GM19025 (cell line): ENCODE results near the gene CTAGE9.
"Not testable (repeated sequence)": the region's sequence is repeated elsewhere in the genome, so short reads cannot be mapped to it uniquely, and the experiment has no call there.

Source experiments
- ATAC-seq: cut with Tn5 transposase; IDR thresholded peaks from one replicate; pipeline ENCODE4 v1.9.1; 2021; ENCODE audit warnings: mild to moderate bottlenecking, low read depth, moderate library complexity; ENCODE audit not compliant: unreplicated experiment

Gene CTAGE9, protein sequence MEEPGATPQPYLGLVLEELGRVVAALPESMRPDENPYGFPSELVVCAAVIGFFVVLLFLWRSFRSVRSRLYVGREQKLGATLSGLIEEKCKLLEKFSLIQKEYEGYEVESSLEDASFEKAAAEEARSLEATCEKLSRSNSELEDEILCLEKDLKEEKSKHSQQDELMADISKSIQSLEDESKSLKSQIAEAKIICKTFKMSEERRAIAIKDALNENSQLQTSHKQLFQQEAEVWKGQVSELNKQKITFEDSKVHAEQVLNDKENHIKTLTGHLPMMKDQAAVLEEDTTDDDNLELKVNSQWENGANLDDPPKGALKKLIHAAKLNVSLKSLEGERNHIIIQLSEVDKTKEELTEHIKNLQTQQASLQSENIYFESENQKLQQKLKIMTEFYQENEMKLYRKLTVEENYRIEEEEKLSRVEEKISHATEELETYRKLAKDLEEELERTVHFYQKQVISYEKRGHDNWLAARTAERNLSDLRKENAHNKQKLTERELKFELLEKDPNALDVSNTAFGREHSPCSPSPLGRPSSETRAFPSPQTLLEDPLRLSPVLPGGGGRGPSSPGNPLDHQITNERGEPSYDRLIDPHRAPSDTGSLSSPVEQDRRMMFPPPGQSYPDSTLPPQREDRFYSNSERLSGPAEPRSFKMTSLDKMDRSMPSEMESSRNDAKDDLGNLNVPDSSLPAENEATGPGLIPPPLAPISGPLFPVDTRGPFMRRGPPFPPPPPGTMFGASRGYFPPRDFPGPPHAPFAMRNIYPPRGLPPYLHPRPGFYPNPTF

DNA sequence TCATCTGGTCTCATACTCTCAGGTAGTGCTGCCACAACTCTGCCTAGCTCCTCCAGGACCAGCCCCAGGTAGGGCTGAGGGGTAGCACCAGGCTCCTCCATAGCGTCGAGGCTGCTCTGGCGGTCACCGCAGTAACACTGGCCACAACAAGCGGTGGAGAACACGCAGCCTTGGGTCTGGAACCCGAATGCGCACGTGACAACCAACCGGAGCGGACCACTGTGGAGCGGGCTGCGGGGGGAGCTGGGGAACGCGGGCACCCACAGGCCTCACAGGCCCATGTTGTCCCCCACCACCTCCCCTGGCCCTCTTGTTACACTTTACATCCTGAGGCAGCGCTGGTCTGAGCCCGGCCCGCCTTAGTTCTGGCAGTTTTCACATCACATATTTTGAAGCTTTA is at the start of gene CTAGE9:
Gene CTAGE9 (minus strand): TSS at position 101 of the 400 bp plus-strand sequence. CDS start 0 bp downstream, at position 101.
- ATAC-seq: not testable (repeated sequence)

- ATAC-seq: no peak
Measured at GRCh38 chr6:131758920-131759319, 48.1 kb upstream of the CTAGE9 start.

- ATAC-seq: no peak
Measured at GRCh38 chr6:131756039-131756438, 45.2 kb upstream of the CTAGE9 start.

DNA sequence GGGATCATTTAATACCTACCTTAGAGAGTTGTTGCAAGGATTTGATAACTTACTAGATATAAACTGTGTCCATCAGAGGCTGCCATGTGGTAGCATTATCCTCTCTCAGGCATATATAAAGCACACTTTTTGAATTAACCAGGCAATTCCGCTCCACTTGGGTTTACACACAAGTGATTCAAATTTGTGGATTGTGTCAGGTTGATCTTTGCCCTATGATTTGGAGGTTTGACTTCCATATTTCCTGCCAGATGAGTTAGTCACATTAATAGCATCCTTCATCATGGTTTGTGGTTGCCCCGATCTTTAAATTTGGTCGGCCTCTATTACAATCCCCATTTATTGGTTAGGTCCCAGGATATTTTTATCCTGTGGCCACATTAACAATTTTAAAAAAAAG is 44.8 kb upstream of the CTAGE9 start:
- no peak for ATAC-seq

DNA sequence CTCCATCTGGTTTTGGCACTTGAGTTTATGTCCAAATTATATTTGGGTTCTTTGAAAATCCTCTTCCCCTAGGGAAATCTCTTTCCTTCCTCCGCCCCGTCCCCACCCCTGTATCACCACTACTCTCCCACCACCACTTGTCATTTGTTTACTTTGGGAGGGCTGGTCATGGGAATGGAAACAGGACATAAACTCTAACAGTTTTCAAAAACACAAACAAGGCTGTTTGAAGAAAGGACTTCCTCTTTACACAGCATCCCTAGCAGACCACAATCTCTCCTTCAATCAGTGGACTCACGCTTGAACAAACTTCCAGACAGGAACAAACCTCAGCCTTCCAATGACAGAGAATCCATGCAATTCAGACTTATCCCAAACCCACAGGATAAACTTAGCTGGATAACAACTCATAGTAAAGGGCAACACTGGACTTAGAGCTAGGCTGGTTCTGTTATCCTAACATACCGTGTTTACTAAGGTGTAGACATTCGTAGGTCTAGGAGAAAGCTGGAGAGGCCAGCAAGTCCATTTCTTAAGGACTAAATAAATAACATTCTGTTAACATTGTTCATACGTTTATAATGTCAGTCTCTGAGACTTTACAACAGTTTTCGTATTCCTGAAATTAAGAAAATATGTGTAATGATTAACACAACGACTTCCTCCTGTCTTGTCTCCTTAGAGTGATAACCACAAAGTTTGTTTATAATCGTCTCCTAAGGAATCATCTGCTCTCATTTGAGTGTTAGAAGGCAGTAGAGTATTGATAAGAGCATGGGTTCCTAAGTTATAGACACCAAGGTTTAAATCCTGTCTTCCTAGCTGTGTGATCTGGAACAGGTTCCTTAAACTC is 44.1 kb upstream of the CTAGE9 start:
- ATAC-seq: no peak

DNA sequence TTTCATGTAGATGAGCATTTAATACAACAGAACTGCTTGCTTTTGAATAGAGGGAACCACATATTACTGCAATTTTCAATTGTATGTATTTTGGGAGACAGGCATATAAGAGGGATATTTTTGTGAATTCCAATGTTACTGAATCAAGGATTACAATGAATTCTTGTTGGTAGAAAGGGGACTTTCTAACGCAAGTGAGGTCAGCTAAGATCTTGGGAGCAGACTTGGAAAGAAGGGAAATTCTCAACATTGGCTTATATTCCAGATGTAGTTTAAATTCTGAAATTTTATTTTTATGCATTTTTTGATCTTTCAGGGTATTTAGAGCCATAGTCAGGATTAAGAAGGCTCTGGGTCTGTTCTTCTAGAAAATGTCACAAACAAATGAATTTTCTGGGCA is 43.3 kb upstream of the CTAGE9 start:
- ATAC-seq: no peak

DNA sequence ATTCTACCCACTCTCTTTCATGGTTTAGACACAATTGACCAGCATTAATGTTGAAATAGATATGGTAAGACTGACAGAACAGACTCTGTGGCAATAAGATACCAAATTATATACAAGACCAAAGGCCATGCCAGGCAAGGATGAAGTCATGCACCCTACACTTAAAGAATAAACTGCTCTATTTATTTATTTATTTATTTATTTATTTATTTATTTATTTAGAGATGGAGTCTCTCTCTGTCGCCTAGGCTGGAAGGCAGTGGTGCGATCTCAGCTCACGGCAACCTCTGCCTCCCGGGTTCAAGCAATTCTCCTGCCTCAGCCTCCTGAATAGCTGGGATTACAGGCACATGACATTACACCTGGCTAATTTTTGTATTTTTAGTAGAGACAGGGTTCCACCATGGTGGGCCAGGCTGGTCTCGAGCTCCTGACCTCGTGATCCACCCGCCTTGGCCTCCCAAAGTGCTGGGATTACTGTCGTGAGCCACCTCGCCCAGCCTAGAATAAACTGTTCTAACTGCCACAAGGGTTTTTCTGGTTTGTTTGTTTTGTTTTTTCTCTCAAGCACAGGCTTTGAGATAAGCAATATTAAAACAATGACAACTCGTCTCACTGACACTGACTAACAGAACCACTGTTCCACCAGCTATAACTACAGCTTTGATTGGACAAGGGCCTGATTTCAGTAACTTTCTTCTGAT is 40.3 kb upstream of the CTAGE9 start:
- ATAC-seq: not testable (repeated sequence)

- no peak for ATAC-seq
Measured at GRCh38 chr6:131749023-131749422, 38.2 kb upstream of the CTAGE9 start.

- ATAC-seq: no peak
Measured at GRCh38 chr6:131747821-131748353, 37.1 kb upstream of the CTAGE9 start.

DNA sequence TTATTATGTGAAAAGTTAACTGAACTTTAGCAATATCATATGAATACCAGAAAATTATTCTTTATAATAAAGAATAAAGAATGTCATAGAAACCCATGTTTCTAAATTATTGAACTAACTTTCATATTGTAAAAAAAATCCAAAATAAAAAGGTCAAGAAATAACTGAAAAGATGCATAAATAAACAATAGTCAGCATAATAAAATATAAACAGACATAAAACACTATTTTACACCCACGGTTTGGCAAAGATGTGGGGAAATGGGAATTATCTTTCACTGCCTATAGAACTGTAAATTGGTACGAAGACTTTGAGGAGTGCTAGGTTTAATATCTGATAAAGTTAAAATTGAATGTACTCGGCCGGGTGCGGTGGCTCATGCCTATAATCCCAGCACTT is 34.7 kb upstream of the CTAGE9 start:
- ATAC-seq: no peak

DNA sequence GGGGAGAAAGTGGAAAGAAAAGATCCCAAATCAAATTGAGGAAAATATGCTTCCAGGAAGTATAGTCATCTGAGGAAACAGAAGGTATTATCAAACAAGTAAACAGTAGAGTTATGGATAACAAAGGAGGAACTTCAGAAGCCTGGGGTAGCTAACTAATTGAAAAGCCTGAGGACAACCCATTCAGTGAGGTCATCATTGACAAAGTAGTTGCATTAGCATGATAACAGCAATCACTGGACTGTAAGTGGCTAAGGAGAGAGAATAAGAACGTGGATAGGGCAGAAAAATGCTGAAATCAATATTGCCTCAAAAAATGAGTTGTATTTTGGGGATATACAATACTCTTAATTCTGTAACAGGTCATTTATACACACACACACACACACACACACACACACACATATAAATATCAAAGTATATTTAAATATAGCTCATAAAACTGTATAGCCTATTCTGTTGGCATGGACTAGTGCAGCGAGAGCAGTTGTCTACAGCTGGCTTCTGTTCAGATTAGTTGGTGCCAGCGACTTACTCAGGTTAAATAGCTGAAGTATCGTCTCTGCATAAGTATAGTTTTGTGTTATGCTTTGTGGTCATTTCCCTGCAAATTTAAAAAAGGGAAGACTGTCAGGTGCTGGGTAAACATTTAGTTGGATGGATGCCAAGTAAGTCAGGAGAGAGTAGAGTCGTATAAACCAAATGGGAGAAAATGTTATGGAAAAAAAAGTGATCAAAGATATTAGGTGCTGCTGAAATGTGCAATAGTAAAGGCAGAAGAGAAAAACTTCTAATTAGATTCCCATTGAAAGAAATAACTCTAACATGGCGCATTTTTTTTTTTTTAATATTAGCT is 33.8 kb upstream of the CTAGE9 start:
- ATAC-seq: no peak

GRCh38 chr6:131741688-131742393 is 31.0 kb upstream of the CTAGE9 start:
- no peak for ATAC-seq

DNA sequence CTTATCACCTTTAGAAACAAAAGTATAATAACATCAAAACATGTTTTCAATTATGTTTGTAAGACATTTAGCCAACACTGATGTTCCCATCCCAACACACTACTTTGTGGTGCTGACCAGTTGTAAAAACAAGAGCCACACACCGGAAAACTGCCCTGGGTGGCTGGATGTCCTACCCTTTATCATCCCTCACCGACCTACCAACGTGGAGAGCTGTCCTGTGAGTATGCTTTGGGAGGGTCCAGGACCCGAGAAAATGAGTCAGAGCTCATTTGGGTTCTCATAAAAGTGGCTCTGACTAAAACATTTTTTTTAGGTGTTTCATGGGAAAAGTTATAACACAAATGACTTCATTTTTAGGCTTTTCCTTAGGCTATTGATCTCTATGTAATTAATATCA is 29.3 kb upstream of the CTAGE9 start:
- no peak for ATAC-seq

DNA sequence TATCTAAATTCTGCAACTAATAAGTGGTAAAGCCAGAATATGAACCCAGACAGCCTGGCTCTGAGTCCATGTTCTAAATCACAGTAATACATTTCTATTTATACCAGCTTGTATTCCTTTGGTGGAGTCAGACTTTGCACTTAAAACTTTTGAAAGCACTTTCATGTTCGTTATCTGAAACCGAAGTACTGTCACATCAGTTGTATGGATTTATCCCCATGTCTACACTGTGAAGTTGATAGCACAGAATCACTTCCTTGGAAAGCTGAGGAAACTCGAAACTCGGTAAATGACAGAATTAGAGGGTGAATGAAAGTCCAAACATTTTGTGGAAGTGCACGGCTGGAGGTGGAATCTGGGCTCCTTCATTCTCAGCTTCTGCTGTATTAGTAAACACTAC is 28.3 kb upstream of the CTAGE9 start:
- ATAC-seq: no peak

DNA sequence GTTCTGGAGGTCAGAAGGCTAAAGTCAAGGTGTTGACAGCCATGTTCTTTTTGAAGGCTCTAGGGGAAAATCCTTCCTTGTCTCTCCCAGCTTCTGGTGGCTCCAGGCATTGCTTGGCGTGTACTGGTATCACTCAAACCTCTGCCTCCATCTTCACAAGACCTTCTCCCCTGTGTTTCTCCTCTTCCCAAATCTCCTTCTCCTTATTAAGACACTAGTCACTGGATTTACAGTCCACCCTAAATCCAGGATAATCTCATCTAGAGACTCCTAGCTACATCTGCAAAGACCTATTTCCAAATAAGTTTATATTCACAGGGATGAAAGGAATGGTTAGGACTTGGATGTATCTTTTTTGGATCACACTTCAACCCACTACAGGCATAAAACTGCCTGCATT is 26.0 kb upstream of the CTAGE9 start:
- ATAC-seq: no peak

DNA sequence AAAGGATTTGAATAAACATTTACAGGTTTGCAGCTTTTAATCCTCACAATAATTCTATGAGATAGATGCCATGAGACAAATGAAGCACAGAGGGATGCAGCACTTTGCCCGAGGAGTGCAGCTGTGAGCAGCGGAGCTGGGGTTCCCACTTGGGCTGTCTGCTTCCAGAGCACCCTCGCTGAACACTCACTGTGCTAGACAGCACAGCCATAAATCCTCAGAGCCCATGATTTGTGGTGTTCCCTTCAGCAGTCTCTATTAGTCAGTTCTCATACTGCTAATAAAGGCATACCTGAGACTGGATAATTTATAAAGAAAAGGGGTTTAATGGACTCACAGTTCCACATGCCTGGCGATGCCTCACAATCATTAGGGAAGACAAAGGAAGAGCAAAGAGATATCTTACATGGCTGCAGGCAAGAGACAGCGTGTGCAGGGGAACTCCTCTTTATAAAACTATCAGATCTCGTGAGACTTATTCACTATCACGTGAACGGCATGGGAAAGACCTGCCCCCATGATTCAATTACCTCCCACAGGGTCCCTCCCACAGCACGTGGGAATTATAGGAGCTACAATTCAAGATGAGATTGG is 25.3 kb upstream of the CTAGE9 start:
- ATAC-seq: no peak

DNA sequence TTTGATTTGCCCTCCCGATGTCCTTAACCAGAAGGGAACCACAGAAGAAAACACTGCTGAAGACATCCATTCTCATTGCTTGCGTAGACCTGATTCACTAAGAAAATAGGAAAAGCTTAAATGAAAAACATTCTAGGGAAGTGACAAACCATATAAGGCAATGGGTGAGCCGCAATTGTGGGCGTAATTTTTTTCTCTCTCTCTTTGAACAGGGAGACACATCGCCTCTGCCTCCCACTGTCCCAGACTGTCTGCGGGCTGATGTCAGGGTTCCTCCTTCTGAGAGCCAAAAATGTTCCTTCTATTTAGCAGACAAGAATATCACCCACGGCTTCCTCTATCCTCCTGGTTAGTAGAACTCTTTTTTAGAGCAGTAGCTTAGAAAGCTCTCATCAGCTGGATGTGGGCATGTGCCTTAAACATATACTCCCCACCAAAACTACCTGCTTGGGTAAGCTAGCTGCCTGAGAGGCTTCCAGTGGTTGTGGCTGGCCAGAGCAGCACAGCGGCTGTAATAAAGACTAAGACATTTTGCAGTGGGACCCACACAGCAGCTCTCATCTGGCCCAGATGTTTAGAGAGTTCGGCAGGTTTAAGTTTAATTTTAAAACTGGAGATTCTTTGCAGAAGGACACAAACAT is 22.7 kb upstream of the CTAGE9 start:
- ATAC-seq: no peak

GRCh38 chr6:131731224-131731623 is 20.4 kb upstream of the CTAGE9 start:
- no peak for ATAC-seq
